NOMO-1 treated with dmso at 0.1 percent for 144 hours (cell line): ENCODE measurements around the gene APOBEC3G.

Experiments used
- DNase-seq: peaks from one replicate; lab custom pipeline; 2025; ENCODE audit not compliant: unreplicated experiment; lab: John Stamatoyannopoulos, UW

APOBEC3G gene

DNA sequence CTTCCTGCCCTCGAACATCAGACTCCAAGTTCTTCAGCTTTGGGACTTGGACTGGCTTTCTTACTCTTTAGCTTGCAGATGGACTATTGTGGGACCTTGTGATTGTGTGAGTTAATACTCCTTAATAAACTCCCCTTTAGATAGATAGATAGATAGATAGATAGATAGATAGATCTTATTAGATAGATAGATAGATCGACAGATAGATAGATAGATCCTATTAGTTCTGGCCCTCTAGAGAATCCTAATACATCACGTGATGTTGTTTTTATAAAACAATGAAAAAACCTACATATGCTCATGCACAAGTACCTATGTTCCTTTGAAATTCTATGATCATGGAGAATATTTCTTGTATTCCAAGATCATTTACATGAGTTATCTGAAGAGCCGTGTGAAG is 43.9 kb downstream of the APOBEC3G start:
- DNase-seq: no peak

DNA sequence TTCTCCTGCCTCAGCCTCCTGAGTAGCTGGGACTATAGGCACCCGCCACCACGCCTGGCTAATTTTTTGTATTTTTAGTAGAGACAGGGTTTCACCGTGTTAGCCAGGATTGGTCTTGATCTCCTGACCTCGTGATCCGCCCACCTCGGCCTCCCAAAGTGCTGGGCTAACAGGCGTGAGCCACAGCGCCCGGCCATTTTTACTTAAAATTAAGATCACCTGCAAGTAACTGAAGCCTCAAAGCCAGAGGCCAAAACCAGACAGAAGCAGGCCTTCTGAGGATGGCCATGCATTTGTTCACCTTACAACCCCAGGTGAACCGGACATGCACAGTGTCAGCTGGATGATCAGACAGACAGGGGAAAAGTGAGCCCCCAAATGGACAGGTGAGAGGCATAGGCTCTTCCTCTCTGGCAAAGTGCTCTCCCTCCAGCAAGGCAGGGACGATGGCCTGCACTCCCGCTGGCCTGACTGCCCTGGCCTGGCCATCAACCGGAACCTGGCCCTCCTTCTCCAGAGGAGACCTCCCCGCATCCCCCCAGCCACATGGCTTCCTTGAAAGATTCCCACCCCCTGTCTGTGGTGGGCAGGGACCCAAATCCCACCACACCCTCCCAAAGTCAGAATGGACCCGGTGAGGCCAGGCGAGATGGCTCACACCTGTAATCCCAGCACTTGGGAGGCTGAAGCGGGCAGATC is 45.8 kb downstream of the APOBEC3G start:
- DNase-seq: no peak

DNA sequence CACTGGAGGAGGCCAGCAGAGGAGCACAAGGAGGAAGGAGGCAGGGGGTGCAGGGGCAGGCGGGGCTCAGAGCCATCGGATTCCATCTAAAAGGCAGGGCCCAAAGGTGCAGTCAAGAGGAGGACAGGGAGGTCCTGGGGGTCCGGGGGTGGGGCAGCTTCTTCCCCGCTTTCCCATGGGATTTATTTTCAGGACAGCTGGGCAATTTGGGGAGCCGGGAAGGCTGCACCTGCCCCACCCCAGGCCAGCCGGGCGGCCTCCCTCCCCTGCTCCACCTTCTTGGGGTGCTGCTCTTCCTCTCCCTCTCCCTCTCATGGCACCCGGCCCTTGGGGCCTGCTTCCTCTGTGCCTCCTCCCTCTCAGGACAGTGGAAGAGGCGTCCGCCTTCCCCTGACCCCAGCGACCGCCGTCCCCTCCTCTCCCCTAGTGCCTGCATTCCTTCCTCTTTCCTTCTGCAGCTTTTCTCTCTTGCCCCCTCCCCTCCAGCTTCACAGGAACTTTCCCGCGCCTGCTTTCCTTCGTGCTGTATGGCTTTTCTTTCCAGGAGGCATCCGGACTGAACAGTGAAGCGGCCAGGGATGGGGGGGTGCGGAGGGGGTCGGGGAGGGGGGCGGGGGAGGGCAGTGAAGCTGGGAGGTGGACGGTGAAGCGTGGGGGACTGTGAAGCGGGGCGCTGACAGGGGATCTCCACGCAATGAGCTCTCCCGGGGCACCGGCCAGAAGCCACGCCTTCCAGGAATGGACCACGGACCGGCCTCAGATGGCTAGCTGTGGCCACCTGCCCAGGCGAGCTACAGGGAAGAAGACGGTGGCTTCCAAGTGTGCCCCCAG is 46.9 kb downstream of the APOBEC3G start:
- DNase-seq: no peak

DNA sequence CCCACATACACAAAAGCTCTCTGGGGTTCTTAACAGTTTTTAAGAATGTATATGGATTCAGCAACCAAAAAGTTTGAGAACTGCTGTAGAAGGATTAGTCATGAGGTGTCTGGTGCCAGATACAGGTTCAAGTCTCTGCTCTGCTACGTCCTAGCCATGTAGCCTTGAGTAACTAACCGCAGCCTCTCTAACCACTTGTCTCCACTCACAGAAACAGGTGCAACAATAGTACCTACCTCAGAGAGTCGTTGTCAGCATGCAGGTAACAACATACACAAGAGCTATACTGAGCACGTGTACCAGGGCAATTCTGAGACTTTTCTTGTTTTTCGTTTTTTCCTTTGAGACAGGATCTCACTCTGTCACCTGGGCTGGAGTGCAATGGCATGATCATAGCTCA is 48.5 kb downstream of the APOBEC3G start:
- no peak for DNase-seq

DNA sequence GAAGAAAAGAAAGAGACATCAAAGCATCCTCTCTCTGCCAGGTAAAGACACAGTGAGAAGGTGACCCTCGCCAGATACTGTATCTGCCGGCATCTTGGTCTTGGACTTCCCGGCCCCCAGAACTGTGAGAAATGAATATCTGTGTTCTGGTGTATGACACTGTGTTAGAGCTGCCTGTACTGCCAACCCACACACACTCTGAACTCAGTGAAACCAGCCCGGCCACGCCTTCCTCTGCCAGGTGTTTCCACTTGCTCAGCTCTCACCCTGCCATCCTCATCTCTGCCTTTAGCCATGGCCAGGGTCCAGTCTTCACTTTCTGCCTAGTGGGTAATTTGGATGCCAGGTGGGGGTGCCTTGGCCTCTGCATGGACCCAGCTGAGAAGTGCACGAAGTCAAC is 51.4 kb downstream of the APOBEC3G start:
- no peak for DNase-seq

DNA sequence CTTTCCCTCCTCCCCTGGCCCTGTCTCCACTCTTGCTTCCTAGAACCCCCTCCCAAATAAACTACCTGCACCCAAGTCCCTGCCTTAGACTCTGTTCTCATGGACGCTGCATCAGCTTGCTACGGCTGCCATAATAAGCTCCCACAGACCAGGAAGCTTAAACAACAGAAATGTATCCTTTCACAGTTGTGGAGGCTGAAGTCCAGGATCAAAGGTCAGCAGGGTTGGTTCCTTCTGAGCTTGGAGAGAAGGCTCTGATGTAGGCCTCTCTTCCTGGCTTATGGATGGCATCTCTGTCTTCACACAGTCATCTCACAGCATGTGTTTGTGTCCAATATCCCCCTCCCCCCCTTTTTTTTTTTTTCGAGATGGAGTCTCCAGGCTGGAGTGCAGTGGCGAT is 52.0 kb downstream of the APOBEC3G start:
- DNase-seq: no peak

DNA sequence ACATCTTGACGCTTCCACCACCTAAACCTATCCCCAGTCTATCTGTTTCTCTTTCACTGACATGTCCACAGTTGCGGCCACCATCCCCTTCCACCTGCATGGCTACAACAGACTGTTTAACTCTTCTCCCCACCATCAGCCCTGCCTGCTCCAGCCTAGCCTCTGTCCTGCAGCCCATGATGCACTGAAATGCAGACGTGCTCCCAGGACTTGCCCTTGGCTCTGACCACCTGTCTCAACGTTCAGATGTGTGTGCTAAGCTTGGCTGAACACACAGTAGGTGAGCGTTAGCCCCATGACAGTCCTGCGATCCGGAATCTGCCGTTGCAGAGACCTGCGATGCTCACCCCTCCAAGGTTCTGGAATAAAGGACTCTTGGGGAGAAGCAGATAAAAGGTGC is 52.7 kb downstream of the APOBEC3G start:
- DNase-seq: no peak

DNA sequence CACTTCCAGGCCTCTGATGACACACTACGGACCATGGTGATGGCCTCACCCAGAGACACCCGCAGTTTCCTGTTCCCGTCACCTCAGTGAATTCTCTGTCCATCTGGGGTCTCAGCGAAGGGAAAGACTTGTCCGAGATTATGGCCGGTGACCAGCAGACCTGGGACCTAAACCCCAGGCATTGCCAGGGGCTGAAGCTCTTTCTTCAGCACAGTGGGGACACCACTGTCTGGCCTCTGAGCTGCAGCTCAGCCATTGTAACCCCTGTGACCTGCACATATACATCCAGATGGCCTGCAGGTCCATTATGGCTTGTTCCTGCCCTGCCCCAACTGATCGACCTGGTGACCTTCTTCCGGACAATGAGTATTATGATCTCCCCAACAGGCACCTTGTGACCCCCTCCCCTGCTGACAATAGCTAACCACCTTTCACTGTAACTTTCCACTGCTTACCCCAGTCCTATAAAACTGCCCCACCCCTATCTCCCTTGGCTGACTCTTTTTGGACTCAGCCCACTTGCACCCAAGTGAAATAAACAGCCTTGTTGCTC is 53.2 kb downstream of the APOBEC3G start:
- no peak for DNase-seq

DNA sequence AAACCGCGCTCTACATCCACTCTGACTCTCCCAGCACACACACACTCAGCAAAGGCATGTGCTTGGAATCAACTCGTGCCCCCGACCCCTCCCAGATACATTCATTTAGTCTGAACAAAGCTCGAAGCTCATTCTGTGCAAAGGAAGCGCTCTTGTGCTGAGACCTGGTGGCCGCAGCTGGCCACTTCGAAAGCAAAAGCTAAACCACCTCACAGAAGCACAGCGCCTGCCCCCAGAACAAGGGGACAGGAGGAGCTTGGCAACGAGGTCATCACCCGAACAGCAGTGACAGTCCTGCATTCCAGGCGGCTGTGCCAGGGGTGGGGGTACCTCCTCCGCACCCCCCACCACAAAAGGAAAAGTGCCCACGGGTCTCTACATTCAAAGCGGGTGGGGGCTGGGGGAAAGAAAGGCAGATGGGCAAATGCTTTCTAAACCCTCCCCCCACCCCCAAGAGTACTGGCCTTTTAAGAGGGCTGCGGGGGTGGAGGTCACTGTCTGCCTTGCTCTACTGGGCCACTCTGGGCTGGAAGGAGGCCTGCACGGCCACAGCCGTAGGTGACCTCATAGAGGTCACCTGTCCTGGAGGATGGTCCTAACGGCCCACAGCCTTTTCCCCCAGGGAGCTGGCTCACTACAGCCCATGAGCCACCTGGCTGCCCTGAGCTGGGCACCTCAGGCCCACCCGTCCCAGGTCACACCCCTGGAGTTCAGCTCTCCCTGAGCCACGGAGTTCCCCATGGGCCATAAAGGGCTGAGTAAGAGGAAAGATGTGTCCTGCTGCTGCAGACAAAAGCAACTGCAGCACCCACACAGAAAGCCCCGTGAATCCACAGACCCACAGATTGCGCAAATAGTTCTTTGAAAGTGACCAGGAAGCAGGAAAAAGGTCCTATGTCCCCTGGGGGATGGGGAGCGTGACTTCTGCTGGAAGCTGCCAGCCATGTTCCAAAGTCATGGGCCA is 54.1 kb downstream of the APOBEC3G start:
- DNase-seq: no peak

DNA sequence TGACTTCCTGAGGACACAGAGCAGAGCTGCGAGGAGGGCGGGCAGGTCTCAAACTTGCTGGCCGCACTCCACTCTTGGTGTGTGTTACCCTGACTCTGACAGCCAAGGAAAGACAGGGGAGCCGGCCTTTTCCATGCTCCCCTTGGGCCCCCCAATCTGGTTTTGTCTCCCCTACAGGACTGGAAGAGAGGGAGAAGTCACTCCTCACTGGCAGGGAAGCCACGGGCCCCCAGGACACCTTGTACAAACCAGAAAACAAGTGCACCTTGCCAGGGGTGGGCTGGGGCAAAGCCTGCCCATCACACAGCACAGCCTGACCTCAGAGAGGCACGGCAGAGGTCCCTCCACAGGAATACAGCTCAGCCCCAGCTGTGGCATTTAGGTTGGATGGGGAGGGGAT is 55.2 kb downstream of the APOBEC3G start:
- DNase-seq: no peak

DNA sequence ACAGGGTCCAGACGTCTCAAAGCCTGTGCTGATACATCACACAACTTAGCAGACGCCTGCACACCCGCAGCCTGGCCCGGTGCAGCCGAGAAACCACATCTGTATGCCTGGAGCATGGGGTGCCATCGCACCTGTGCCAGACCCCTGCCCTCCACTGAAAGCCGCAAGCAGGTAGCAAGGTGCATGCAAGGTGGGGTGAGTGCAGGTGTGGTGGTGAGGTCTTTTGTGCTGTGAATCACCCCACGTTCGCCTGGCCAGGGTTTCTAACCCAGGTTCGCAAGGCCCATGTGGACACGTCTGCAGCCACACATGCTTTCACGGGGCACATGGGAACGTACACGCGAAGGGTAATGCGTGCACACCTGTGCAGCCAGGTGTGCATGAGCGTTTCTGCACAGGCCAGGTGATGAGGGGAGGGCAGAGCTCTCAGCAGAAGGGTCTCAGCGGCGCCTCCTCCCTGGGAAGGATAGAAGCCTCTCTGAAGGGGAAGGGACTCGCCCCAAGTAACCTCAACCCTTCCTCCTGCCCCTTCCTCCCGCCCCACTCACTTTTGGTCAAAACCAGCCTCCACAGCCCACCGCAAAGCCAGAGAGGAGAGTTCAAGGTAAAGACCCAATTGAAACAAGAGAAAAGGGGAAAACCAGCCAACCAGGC is 55.9 kb downstream of the APOBEC3G start:
- DNase-seq: no peak

DNA sequence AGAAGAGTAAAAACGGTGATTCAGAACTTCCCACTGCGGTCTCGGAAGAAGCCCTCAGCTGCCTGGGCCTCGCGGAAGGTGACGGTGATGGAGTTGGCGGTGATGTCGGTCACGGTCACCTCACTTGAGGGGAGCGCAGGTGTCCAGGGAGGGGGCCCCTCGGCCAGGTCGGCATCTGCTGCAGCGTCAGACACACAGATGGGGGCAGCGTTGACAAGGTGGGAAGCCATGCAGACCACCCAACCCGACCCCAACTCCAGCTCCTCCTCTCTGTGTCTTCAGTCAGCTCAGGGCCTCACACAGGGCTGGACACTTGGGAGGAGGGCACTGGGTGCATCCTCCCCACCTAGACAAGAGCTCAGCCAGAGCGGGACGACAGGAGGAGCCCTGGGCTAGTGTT is 56.8 kb downstream of the APOBEC3G start:
- DNase-seq: no peak

DNA sequence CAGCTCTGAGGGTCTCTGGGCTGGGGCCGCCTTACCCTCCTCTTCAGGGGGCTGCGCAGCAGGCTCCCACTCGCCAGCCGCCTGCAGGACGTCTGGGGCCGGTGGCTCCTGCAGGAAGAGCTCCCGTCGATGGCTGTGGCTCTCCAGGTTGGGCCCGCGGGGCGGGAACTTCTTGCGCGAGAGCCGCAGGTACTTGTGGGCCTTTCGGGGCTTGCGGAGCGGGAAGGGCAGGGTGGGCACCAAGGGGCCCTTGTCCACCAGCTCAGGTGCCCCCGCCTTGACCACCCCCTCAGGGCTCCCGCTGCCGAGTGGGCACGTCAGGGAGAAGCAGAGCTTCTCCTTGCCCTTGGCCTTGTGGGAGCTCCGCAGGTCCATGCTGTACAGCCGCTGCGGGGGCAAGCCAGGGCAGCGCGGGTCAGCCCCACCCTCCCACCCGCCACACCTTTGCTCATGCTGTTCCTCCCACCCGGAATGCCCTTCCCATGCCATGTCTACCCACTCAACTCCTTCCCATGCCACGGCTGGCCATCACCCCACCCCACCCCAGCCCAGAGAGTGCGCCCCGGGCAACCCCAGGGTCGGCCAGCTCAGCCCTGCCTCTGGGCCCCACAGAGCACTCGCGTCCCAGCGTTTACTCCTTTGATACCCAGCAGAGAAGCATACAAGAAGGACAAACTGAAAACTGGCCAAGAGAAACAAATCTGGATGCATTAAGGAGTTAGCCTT is 57.5 kb downstream of the APOBEC3G start:
- DNase-seq: no peak

DNA sequence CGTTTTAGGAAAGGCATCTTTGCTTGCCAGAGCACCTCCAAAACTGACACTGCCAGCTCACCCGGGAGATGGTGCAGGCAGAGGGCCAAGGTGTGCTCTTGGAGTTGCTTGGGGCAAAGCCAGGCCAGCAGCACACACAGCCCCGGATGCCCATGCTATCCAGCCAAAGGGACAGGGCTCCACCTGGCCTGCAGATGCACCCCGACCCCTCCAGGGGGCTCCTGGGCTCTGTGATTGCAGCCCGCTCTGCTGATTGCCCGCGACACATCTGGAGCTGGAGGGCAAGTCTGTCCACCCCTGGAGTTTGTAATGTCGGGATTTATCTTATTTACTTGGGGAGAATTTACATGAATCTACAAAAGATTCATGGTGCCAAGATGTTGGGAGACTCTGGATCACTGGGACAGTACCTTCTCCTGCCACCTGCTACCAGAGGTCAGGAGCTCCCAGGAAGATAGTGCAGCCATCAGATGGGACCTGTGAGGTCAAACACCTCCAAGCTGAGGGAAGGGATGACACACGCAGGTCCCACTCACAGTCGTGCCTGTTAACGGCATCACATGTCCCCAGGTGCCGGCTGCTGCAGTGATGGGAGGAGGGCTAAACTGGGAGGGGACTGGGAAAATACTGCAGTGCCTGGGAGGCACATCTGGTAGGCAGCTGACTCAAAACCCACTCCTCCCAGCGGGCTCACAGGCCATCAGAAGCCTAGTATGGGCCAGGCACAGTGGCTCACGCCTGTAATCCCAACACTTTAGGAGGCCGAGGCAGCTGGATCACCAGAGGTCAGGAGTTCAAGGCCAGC is 58.2 kb downstream of the APOBEC3G start:
- DNase-seq: no peak

DNA sequence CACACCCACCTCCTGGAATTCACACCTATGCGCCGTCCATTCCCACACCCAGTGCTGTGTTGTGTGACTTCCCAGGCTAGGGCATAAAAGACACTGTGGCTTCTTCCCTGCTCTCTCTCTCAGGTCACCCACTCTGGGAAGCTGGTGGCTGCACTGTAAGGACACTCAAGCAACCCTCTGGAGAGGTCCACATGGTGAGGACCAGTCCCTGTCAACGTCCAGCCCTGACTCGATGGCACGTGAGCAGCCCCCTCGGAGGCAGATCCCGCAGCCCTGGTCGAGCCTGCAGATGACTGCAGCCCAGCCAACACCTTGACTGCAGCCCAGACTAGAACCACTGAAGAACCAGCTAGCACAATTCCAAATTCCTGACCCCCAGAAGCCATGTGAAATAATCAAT is 59.2 kb downstream of the APOBEC3G start:
- DNase-seq: no peak
